Measurements from ENCODE around the gene FXYD7.

FXYD7 gene

GRCh38 chr19:35112995-35113688 lies 29.9 kb upstream of the FXYD7 start:
- DNase-seq (ENCODE audit: low read depth in 1 of 2, low spot score in 1 of 2), result no peak
- Histone ChIP-seq H3K4me3 (replicated peaks; ENCODE audit: insufficient read depth, low read length) (no peak overlapping the region), H3K27me3 (ENCODE audit: insufficient read depth, poor library complexity, severe bottlenecking) (no peaks in the 10 kb centered on the region), H3K27ac (replicated peaks) (no peak overlapping the region)
- TF ChIP-seq REST (IDR thresholded peaks at IDR 0.05; ENCODE audit: insufficient replicate concordance, low read depth), result no peak
- no peak for TF ChIP-seq POLR2AphosphoS5 (IDR thresholded peaks at IDR 0.05; ENCODE audit: low read depth)
- no peak for TF ChIP-seq GABPA (IDR thresholded peaks at IDR 0.05; ENCODE audit: low read depth)
- no peak for TF ChIP-seq CTCF (IDR thresholded peaks at IDR 0.05; ENCODE audit: insufficient read depth, low read length)
- no peak for TF ChIP-seq SPI1 (IDR thresholded peaks at IDR 0.05; ENCODE audit: borderline replicate concordance, low read depth)

GRCh38 chr19:35114353-35115176 lies 28.5 kb upstream of the FXYD7 start:
- H3K27me3 ChIP-seq (ENCODE audit: insufficient read depth, poor library complexity, severe bottlenecking), result no peaks in the 10 kb centered on the region
- peak; percentile 66 for TF ChIP-seq CTCF (IDR thresholded peaks at IDR 0.05; ENCODE audit: insufficient read depth, low read length)
- TF ChIP-seq POLR2AphosphoS5 (IDR thresholded peaks at IDR 0.05; ENCODE audit: low read depth), result no peak
- H3K4me3 ChIP-seq (replicated peaks; ENCODE audit: insufficient read depth, low read length), result no peak overlapping the region
- DNase-seq (ENCODE audit: low read depth in 1 of 2, low spot score in 1 of 2), result peak in 1 of 2 experiments; percentile 15
- H3K27ac ChIP-seq (replicated peaks), result no peak overlapping the region

- DNase-seq (ENCODE audit: low read depth in 1 of 2, low spot score in 1 of 2), result no peak
- Histone ChIP-seq H3K27ac (replicated peaks) (no peak within 1 kb of the TSS), H3K27me3 (ENCODE audit: insufficient read depth, poor library complexity, severe bottlenecking) (no peaks in the 10 kb centered on the region), H3K4me3 (replicated peaks; ENCODE audit: insufficient read depth, low read length) (no peak within 1 kb of the TSS)
- TF ChIP-seq REST (IDR thresholded peaks at IDR 0.05; ENCODE audit: insufficient replicate concordance, low read depth) (no peak), GABPA (IDR thresholded peaks at IDR 0.05; ENCODE audit: low read depth) (no peak), POLR2AphosphoS5 (IDR thresholded peaks at IDR 0.05; ENCODE audit: low read depth) (no peak), CTCF (IDR thresholded peaks at IDR 0.05; ENCODE audit: insufficient read depth, low read length) (no peak), SPI1 (IDR thresholded peaks at IDR 0.05; ENCODE audit: borderline replicate concordance, low read depth) (no peak)
Measured at GRCh38 chr19:35115177-35115951, 27.7 kb upstream of the FXYD7 start, which contains the start of gene FXYD3. Gene FXYD3, plus strand, starts transcription at chr19:35115823. Its CDS starts 3,554 bp downstream, at chr19:35119377.
